Ammon's horn (tissue), 1 donor: Measurements from ENCODE around the gene ATE1.

Source experiments
- DNase-seq: peaks from one replicate; pipeline ENCODE4 v3.0.0-alpha.2; 2016; ENCODE audit warnings: low spot score

The ATE1 gene

GRCh38 chr10:121695731-121696464 lies 231.9 kb downstream of the ATE1 start:
- no peak for DNase-seq

GRCh38 chr10:121694966-121695643 lies 232.7 kb downstream of the ATE1 start:
- DNase-seq: no peak

GRCh38 chr10:121694327-121694965 lies 233.4 kb downstream of the ATE1 start:
- DNase-seq: no peak

GRCh38 chr10:121692626-121693025 lies 235.2 kb downstream of the ATE1 start:
- DNase-seq: no peak

GRCh38 chr10:121690970-121691369 lies 236.9 kb downstream of the ATE1 start:
- DNase-seq: no peak
